HCT116 (cell line): Measurements from ENCODE around the gene GNS. TPM values are rescaled to one million over a fixed set of nuclear protein-coding genes. Genes with fewer than 3 reads are reported as not detected.

Experiments
- ATAC-seq: fragments of 200-7000 bp; cut with Tn5 transposase; 2 replicates; pipeline ENCODE4 v1.9.1; 2020; ENCODE audit warnings: mild to moderate bottlenecking, moderate library complexity
- BruUV-seq: library from RNA; stranded (reverse); fragments of 400-500 nt; replicated peaks from 2 replicates; lab custom pipeline; 2021; lab: Mats Ljungman, UMichigan
- CTCF ChIA-PET: fragments of 300-600 bp; sonication (Branson Sonifier 250); formaldehyde crosslinking; loops from one replicate; lab custom pipeline; 2021; ENCODE audit warnings: antibody characterized with exemption; lab: Charles Lee
- POLR2A ChIA-PET: fragments of 300-600, 350-600 bp; sonication (Branson Sonifier 250); formaldehyde crosslinking; loops from one replicate; lab custom pipeline; 2021; ENCODE audit warnings: antibody characterized with exemption; lab: Charles Lee
- RAD21 ChIA-PET, 2 experiments: fragments of 300-600 bp; sonication (Branson Sonifier 250); formaldehyde crosslinking; loops; one replicate each; lab custom pipeline; 2023; ENCODE audit warnings: low total read pairs in 2 of 2; ENCODE audit not compliant: uncharacterized antibody in 2 of 2, unreplicated experiment in 2 of 2, low non-redundant PET in 1 of 2; lab: Charles Lee
- DNase-seq: peaks from one replicate; pipeline ENCODE4 v3.0.0-alpha.2; 2010; ENCODE audit warnings: low read depth, low spot score
- H2AFZ ChIP-seq: fragments of 200-600 bp; shearing (Covaris generic), sonication (generic); 2 replicates; pipeline ENCODE4 v1.6.1; 2017; ENCODE audit warnings: low read depth, mixed run types, mixed read lengths, antibody characterized with exemption, low read length; ENCODE audit not compliant: poor library complexity, severe bottlenecking
- H3K27ac ChIP-seq: 2 replicates; pipeline ENCODE4 v1.5.1; 2012; ENCODE audit warnings: low read depth, low read length
- H3K27me3 ChIP-seq: fragments of 200-600 bp; sonication (generic); 2 replicates; pipeline ENCODE4 v1.6.1; 2016; ENCODE audit warnings: mixed run types, low read length, mixed read lengths; ENCODE audit not compliant: insufficient read depth
- H3K36me3 ChIP-seq, 2 experiments: fragments of 200-500 bp in 1 of 2; fragments of 200-600 bp in 1 of 2; sonication (Bioruptor generic) in 1 of 2; sonication (generic) in 1 of 2; 2 replicates each; pipeline versions ENCODE4 v1.5.1 to v1.6.1; 2014 to 2016; ENCODE audit warnings: low read length in 2 of 2, inconsistent platforms in 1 of 2, mixed read lengths in 1 of 2, mixed run types in 1 of 2; ENCODE audit not compliant: insufficient read depth in 2 of 2, control insufficient read depth in 1 of 2
- H3K4me1 ChIP-seq, 2 experiments: fragments of 200-600 bp in 1 of 2; sonication (generic) in 1 of 2; 2 replicates each; pipeline versions ENCODE4 v1.5.1 to v1.6.1; 2012 to 2017; ENCODE audit warnings: low read length in 2 of 2, inconsistent platforms in 1 of 2, mild to moderate bottlenecking in 1 of 2, mixed read lengths in 1 of 2, mixed run types in 1 of 2, moderate library complexity in 1 of 2; ENCODE audit not compliant: insufficient read depth in 2 of 2, control insufficient read depth in 1 of 2
- H3K4me2 ChIP-seq: fragments of 200-600 bp; sonication (generic); 2 replicates; pipeline ENCODE4 v1.6.1; 2017; ENCODE audit warnings: mixed run types, low read length, mixed read lengths
- H3K4me3 ChIP-seq, 2 experiments: fragments of 200-600 bp in 1 of 2; sonication (generic) in 1 of 2; replicated peaks in 1 of 2; 2 replicates each; pipeline ENCODE4 v1.5.1; 2011 to 2016; ENCODE audit warnings: low read length in 2 of 2, control low read depth in 1 of 2, low read depth in 1 of 2, mild to moderate bottlenecking in 1 of 2, mixed read lengths in 1 of 2, mixed run types in 1 of 2
- H3K79me2 ChIP-seq: fragments of 200-600 bp; sonication (generic); 2 replicates; pipeline ENCODE4 v1.6.1; 2017; ENCODE audit warnings: mild to moderate bottlenecking, mixed run types, low read length, moderate library complexity, mixed read lengths; ENCODE audit not compliant: insufficient read depth
- H3K9ac ChIP-seq: fragments of 200-600 bp; sonication (generic); 2 replicates; pipeline ENCODE4 v1.6.1; 2016; ENCODE audit warnings: low read length, mixed read lengths
- H3K9me2 ChIP-seq: fragments of 200-600 bp; sonication (generic), shearing (Covaris generic); 2 replicates; pipeline ENCODE4 v1.6.1; 2017; ENCODE audit warnings: mixed run types, mild to moderate bottlenecking, moderate library complexity; ENCODE audit not compliant: insufficient read depth
- H3K9me3 ChIP-seq, 2 experiments: fragments of 200-500 bp in 1 of 2; fragments of 200-600 bp in 1 of 2; sonication (Bioruptor generic) in 1 of 2; sonication (generic) in 1 of 2; 2 replicates each; pipeline ENCODE4 v1.6.1; 2014 to 2017; ENCODE audit warnings: low read length in 2 of 2, mixed read lengths in 2 of 2, inconsistent platforms in 1 of 2, low read depth in 1 of 2, mild to moderate bottlenecking in 1 of 2, mixed run types in 1 of 2, moderate library complexity in 1 of 2; ENCODE audit not compliant: control insufficient read depth in 1 of 2, insufficient read depth in 1 of 2
- H4K20me1 ChIP-seq: fragments of 200-600 bp; sonication (generic), shearing (Covaris generic); 2 replicates; pipeline ENCODE4 v1.6.1; 2017; ENCODE audit warnings: mixed run types, mild to moderate bottlenecking, moderate library complexity; ENCODE audit not compliant: insufficient read depth
- CTCF ChIP-seq, 3 experiments: fragments of 200-600 bp in 1 of 3; sonication (generic) in 1 of 3; IDR thresholded peaks in 2 of 3; conservative IDR thresholded peaks in 1 of 3; 2 replicates each; pipeline ENCODE4 v1.5.1; 2012 to 2017; ENCODE audit warnings: low read depth in 2 of 3, low read length in 2 of 3, antibody characterized with exemption in 1 of 3, borderline replicate concordance in 1 of 3, control low read depth in 1 of 3, mild to moderate bottlenecking in 1 of 3, mixed read lengths in 1 of 3, mixed run types in 1 of 3, moderate library complexity in 1 of 3; ENCODE audit not compliant: insufficient read depth in 1 of 3
- JUND ChIP-seq: IDR thresholded peaks from 2 replicates; pipeline ENCODE4 v1.6.1; 2012
- REST ChIP-seq: IDR thresholded peaks from 2 replicates; pipeline ENCODE4 v1.6.1; 2012; ENCODE audit warnings: low read depth
- TCF7L2 ChIP-seq: IDR thresholded peaks from 2 replicates; pipeline ENCODE4 v1.7.0; 2011; ENCODE audit warnings: borderline replicate concordance, inconsistent platforms; ENCODE audit not compliant: insufficient read depth, insufficient read length; ENCODE audit errors: extremely low read depth
- ZBTB33 ChIP-seq: IDR thresholded peaks from 2 replicates; pipeline ENCODE4 v1.6.1; 2011; ENCODE audit warnings: mild to moderate bottlenecking, low read length, moderate library complexity; ENCODE audit not compliant: insufficient replicate concordance; ENCODE audit errors: extremely low read depth
- intact Hi-C: fragments of 100-400 bp; cut with micrococcal nuclease; formaldehyde crosslinking; loops from 2 replicates; pipeline ENCODE4 v1.10.0; 2022
- total RNA-seq: library from RNA; stranded (reverse); gene quantifications from one replicate; pipeline ENCODE4 v1.2.1, GENCODE V29; 2021; ENCODE audit not compliant: unreplicated experiment

GNS gene
- total RNA-seq, 1 experiment from 2014 or later, result 45.7 TPM

- no peak overlapping the region for H3K27ac ChIP-seq
- H3K9me3 ChIP-seq, result no peaks in the 10 kb centered on the region
- ChIA-PET POLR2A (no interaction called here), RAD21 (no interaction called here), CTCF (no interaction called here)
- H3K9ac ChIP-seq, result no peak overlapping the region
- H3K27me3 ChIP-seq, result no peaks in the 10 kb centered on the region
- H4K20me1 ChIP-seq, result no peaks in the 10 kb centered on the region
- no peaks in the 10 kb centered on the region for H3K79me2 ChIP-seq
- BruUV-seq, result no TSS peak
- H3K4me1 ChIP-seq, result peaks cover 11 to 12% of the 10 kb centered on the region in 2 experiments
- TF ChIP-seq TCF7L2 (no peak), REST (no peak), CTCF (IDR thresholded peaks at IDR 0.05 in 2 of 3, conservative IDR thresholded peaks at IDR 0.05 in 1 of 3; ENCODE audit: borderline replicate concordance in 1 of 3, insufficient read depth in 1 of 3, low read depth in 2 of 3, low read length in 2 of 3) (no peak), ZBTB33 (no peak), JUND (no peak)
- no peak overlapping the region for H3K4me3 ChIP-seq
- intact Hi-C loops, result no loop called here
- no peaks in the 10 kb centered on the region for H3K9me2 ChIP-seq
- no peak for DNase-seq
- no peak for ATAC-seq
- H2AFZ ChIP-seq, result no peak overlapping the region
- no peak overlapping the region for H3K4me2 ChIP-seq
- peaks cover 0 to under 1% of the 10 kb centered on the region in 2 experiments; a peak in 1 of 4 replicates for H3K36me3 ChIP-seq
These were observed 28.6 kb downstream of the GNS start for GRCh38 chr12:64730588-64730969.
